Caki2 (cell line): Measurements from ENCODE around the gene KCND3. TPM values are rescaled to one million over a fixed set of nuclear protein-coding genes. Genes with fewer than 3 reads are reported as not detected.
A peak's percentile ranks its signal among the peaks of the same experiment; 100 is the strongest.

Source experiments
- DNase-seq: peaks from one replicate; pipeline ENCODE4 v3.0.0-alpha.2; 2015; ENCODE audit warnings: low read depth
- in situ Hi-C: cut with HindIII; loops from 2 replicates; pipeline ENCODE4 v1.10.0; 2016; ENCODE audit warnings: low sequenced_read_pairs, low pct_unique_long_range_greater_than_20kb, mixed read lengths
- total RNA-seq: library from RNA; depleted of rRNA; stranded (reverse); fragments of >200 nt; shearing (Covaris generic); gene quantifications from 2 replicates; pipeline ENCODE4 v1.2.3, GENCODE V29; 2014; ENCODE audit warnings: low replicate concordance

The KCND3 gene
- total RNA-seq, 1 experiment from 2014 or later: not detected

DNA sequence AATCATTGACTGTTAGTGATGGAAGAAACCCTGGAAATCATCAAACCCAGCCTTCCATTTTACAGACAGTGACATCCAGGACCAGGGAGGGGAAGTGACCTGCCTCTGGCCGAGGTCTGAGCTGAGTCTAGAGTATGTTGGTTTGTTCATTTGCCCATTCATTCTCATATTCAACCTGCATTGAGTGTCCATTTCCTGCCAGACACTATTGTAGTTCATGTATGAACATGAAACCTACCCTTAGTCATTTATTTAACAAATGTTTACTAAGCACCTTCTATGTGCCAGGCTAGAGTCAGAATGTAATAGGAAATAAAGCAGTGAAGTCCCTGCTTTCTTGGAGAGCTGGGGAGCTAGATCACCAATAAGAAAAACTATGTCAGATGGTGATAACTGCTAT is 51.3 kb downstream of the KCND3 start:
- in situ Hi-C loops: no loop called here
- no peak for DNase-seq

DNA sequence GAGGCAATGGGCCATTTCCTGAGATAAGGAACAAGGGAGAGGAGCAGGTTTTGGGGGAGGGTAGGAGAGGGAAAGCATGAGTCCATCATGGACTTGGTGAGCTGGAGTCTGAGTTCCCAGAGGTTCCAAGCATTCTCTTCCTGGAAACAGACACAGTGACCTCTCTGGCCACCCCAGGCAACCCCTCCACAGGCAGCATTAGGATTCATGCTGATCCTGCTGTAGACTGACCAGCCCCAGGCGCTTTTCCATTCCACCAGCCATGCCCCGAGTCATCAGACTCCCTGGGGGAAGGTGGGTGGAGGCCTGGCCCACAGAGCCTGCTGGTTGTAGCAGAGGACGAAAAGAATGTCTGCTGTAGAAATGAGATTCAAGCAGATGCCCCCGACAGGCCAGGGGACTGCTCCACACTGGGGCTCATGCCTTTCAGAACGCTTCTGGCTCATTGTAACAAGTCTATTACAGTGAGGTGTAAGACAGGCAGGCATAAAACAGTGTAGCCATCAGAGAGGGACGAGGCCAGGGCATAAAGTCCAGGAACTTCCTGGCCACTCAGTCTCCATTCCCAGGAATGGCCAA is 52.2 kb downstream of the KCND3 start:
- DNase-seq: no peak
- in situ Hi-C loops: no loop called here

DNA sequence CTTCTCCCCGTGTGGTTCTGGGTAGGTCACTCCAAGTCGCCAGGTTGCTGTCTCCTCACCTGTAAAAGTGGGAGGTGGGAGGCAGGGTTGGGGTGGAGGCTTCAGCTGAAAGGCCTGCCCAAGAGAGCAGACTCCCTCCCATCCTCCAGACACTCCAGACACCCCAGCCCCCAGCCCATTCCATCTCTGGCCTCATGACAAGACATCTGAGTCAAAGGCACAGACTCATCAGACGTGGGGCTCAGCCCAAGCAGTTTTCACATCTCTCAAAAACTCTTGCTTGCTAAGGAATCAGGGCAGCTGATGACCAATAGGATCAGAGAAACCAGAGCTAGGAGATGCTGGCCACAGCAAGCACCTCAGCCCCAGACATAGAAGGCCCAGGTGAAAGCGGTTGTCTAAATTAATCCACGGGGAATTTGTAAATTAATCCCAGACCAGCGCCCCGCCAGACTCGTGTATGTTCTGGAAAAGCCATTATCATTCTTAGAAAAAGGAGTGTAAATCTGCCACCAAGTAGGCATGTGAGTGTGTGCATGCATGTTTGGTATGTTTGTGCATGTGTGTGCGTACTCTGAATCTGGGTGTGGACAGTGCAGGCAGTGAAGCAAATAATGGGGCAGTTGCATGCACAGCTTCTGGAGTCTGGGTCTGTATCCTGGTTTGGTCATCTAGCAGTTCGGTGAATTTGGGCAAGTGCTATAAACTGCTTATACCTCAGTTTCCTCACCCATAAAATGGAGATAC is 55.2 kb downstream of the KCND3 start:
- DNase-seq: no peak
- in situ Hi-C loops: no loop called here

DNA sequence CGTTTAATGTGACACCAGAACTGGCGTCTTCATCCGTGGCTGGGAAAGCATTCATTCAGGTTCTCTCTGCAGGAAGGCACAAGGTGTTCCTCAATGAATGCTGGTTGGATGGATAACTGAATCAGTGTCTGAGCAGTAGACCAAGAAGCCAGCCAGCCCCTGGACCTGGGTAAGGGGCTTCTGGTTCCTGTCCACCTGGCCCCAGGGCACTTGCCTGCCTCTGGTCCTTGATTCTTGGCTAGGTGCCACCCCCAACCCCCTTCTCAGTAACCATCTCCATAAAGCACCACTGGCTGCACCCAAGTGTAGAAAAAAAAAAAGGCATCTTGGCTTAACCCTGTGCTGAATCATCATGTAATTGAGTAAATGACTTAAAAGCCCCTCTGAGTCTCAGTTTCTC is 59.1 kb downstream of the KCND3 start:
- no peak for DNase-seq
- in situ Hi-C loops: no loop called here

DNA sequence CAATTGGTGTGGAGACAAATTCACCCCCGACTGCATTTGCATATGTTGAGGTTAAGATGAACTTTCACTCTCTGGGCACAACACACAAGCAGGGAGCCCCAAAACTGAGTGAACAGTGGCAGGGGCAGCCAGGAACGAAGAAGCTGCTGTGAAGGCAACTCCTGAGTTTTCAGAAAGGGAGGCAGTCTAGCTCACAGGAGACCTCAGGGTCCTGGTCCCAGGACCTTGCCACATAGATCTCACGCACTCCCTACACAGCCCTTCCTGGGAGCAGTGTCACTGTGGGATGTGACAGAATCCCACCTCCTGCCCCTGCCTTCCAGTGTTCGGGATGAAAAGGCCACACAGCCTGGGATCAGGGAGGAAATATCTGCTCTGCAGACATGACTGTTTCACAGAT is 60.9 kb downstream of the KCND3 start:
- in situ Hi-C loops: no loop called here
- DNase-seq: no peak

DNA sequence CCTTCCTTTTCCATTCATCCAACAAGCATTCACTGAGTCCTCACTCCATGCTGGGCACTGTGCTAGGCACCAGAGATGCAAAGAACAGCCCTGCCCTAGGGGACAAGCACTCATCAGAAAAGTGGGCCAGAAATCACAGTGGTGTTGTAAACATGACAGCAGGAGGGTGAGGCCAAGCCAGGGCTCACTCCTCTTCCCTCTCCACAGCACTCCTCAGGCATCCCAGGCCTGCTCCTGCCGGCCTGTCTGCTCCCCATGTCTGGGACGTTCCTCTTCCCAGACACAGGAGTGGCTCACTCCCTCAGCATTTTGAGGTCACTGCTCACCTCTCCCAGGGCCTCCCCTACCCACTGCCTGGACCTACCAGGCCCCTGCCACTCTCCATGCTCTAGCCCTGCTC is 61.8 kb downstream of the KCND3 start:
- in situ Hi-C loops: no loop called here
- DNase-seq: no peak

DNA sequence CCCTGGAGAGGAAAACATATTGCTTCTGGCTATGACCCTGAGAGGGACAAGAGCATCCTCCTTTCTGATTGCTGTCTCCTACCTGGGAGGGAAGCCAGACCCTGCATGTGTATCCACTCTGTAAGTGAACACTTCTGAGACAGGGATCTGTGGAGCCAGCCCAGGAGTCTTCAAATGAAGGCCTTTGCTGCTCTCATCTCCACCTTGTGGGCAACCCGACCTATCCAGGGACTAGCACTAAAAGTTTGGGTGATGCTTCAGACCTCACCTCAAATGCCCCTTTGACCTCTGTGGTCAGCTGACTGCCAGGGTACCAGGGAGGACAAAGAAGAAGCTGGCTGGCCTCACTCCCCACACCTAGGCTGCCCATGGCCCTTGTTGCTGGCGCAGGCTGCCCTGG is 64.7 kb downstream of the KCND3 start:
- in situ Hi-C loops: no loop called here
- DNase-seq: no peak

DNA sequence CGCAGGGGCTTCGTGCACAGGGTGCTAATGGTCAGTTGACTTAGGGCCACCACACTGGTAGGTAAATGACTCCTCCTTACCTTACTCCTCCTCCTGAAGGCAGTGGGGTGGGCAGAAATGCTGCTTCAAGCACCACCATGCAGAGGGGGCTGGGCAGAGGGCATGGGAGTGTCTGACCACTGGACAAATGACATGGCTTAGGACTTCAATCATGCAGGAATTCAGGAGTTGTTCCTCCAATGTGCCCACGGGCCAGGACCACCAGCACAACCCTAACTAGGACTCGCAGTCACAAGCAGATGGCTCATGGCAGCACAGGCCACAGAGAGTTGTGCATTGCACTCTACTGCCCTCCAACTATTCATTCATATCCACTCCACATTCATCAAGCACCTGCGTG is 65.7 kb downstream of the KCND3 start:
- DNase-seq: no peak
- in situ Hi-C loops: no loop called here

DNA sequence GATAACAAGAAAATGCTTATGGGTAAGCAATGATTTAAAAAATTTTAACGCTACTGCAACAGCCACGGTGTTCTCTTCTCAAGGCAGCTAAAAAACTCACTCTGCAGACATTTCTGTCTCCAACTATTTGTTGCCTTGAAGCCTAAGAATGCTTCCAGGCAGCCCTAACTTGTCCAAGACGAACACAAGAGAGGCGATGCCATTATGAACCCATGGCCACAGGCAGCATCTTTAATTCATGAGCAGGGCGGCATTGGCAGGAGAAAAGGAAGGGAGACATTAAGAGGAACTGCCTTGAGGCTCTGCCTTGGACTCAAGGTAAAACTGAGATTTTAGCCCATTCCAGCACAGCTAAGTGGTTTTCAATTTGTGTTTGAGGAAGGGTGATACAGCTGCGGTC is 67.5 kb downstream of the KCND3 start:
- in situ Hi-C loops: no loop called here
- no peak for DNase-seq

DNA sequence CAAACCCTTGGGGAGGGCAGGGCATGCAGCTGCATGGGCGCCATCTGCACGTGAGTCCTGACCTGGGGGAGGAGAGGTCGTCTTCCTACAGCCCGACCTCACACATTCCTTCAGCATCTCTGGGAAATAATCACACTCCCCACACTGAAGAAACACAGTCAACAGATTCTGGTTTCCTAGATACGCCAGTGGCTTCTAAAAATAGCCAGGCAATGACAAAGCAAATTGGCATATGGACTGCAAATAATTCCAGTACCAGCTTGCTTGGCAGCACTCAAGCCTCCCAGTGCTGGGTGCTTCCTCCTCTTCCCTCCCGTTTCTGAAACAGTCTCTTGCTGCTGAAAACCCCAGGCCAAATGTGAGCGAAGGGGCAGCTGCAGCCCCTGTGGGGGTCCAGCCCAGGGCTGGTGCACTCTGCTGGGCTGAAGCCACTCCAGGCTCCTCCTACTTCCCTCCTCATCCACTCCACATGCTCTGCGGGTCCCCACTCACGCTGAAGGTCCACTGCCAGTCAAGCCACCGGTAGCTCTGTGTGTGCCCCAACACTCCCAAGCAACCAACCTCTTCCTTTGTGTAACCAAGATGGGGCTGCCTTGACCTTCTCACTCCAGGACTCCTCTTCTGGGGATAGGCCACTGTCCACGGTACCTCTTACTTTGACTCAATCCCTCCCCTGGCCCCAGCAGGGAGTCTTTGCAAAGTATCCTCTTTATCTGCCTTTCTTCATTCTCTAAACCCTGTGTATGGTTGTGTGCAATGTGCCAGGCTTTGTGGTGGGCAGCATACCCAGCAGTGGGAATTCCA is 69.0 kb downstream of the KCND3 start:
- DNase-seq: peak; percentile 40

DNA sequence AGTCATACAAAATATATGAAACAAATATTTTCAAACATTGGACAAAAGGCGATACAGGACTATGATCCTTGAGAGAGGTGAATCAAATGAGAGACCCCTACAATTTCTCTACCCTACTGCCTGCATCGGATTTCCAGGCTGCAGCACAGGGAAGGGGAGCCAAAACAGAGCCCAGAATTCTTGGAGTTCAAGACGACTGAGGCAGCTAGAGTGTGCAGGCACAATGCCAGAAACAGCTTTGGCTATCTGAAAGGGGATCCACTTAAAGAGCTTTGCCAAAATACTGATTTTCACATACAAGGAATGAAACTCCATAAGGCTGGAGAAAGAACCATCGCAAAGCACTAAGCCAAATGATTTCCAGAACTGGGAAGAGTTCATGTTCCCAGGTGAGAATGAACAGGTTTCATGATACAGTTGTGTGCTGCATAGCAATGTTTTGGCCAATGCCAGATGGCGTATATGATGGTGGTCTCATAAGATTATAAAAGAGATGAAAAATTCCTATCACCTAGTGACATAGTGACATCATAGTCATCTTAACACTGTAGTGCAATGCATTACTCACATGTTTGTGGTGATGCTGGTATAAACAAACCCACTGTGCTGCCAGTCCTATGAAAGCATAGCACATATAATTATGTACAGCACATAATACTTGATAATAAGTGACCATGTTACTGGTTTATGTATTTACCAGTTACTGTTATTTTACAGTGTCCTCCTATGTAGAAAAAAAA is 77.5 kb downstream of the KCND3 start:
- in situ Hi-C loops: no loop called here
- DNase-seq: no peak

More for the DNA sequence above, 69.0 kb downstream of the KCND3 start:
- in situ Hi-C loops: no loop called here

DNA sequence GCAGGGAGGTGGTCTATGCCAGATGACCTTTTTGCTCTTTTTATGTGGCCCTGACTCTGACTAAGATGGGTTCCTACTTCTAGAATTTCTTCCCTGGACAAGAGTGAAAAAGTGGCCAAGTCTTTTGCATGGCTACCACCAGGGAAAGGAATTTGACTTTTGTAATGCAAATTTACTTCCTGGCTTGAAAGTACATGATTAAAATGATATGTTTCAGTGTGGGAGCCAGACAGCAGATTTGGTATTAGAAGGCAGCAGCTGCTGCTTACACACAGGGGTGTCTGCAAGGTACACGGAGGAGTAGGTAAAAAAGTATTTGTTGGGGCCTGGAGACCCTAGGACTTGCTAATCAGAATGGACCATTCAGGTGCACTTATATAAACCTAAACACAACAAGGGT is 78.4 kb downstream of the KCND3 start:
- in situ Hi-C loops: no loop called here
- no peak for DNase-seq

DNA sequence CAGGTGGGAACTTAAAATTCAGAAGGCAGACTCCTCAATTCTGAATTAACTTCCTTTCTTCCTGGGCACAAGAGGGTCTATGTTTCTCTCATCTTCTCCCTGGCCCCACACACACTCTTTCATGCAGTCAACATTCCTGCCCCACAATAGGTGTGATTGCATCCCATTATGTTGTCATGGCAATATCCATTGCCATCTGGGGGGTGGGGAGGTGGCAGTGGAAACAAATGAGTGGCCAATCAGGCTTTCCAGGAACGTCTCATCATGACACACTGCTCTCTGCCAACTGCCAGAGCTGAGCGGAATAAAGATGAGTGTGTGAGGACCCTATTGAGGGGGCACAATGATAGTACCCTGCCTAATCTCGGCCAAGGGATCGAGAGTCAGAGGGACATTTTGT is 80.4 kb downstream of the KCND3 start:
- in situ Hi-C loops: no loop called here
- no peak for DNase-seq

DNA sequence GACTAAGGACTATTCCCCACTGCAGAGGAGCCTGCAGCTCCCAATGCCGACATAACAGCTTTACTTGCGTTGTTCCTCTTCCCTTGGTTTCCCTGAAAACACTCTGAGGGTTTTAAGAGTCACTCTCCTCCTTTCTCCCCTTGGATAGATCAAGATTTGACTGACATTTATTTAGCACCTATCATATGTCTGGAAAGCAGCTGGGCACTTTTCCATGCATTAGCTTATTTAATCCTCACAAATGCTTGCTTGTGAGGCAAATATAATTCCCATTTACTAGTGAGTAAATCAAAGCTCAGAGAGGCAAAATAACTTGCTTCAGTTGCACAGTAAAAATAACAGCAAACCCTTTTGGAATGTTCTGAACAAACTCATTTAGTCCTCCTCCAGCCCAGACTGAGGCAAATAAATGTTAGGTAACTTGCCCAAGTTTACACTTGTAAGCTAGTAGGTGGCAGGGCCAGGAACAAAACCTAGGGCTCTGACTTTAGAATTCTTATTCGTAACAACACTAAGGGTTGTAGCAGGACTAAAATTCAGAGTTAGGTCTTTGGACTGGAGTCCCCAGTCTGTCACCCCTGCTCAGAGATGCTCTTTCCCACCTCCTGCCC is 81.4 kb downstream of the KCND3 start:
- no peak for DNase-seq
- in situ Hi-C loops: no loop called here

DNA sequence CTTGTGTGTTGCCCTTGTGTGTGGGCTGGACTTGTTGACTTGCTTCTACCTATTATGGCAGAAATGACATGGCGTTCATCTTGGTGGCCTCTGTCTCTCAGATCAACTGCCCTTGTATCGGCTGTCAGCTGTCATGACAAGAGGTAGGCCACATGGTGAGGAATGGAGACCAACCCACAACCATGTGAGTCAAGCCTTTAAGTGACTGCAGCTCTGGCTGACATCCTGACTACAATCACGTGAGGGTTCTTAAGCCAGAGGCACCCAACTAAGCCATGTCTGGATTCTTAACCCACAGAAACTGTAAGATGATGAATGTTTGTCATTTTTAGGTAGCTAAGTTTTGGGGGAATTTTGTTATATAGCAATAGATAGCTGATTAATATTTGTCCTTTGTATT is 82.1 kb downstream of the KCND3 start:
- in situ Hi-C loops: no loop called here
- no peak for DNase-seq

DNA sequence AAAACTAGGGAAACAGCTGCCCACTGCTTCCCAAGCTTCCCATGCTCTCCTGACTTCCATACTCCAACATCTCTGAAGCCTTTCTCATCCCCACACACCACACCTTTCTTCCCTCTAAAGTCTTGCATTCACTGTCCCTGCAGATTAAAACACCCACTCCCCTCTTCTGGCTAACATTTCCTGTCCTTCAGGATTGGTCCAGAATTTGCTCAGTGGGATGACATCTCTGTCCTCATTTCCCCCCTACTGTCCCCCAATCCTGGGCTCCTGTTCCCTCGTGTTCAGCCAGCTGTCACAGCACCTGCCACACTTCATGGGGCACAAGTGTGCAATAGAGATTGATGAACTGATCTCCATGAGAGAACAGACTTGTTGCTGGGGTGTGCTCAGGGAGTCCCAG is 82.7 kb downstream of the KCND3 start:
- in situ Hi-C loops: no loop called here
- DNase-seq: no peak

DNA sequence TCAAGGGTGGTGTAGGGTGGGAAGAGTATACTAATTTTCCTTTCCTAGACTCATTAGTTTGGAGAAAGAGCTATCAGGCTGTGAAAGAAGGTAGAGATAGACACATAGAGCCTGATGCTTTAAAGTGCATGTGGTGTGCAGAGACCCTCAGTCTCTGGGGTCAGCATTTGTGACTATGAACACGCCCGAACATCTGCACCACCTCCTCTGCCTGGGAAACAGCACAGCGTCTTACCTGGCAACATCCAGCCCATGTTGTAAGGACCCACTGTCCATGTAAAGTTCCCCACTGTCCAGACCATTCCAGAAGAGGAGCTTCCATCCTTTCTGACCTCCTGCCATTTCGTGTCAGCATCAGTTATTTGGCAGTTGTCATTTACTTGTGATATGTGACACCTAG is 83.4 kb downstream of the KCND3 start:
- DNase-seq: no peak
- in situ Hi-C loops: no loop called here

DNA sequence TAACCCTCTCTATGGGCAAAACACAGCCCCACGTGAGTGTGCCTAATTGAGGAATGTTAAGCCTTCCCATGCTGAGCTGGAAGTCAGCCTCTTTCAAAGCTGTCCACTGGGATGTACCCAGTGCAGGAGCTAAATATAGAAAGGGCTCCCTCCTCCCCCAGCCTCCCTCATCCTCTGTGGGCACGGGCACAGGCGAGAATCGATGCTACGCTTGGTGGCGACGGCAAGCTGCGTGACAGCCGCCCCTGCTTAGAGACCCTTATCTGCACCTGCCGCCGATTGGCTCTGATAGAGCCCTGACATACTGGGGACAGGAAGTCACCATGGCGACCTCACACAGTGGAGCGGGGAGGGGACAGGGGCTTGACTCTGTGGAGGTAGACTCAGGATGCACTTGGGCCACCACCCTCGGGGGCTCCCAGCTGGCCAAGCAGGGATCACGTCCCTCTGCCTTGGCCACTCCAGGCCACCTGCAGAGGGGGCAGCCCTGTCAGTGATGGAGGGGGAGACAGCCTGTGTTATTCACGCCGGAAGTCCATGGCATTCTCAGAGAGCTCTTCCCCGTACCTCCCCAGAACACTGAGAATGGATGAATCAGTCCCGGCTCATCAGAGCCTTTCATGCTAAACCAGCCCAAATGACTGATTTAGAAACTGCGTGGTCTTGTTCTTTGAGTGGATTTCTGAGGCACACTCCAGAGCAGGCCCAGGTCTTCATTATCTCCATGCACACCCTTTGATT is 84.8 kb downstream of the KCND3 start:
- in situ Hi-C loops: no loop called here
- DNase-seq: no peak
